UCSD-AML1 (cell line): ENCODE measurements around the gene CFAP45.

Experiments used
- DNase-seq: peaks from one replicate; lab custom pipeline; 2025; ENCODE audit not compliant: unreplicated experiment; lab: John Stamatoyannopoulos, UW

Gene CFAP45

DNA sequence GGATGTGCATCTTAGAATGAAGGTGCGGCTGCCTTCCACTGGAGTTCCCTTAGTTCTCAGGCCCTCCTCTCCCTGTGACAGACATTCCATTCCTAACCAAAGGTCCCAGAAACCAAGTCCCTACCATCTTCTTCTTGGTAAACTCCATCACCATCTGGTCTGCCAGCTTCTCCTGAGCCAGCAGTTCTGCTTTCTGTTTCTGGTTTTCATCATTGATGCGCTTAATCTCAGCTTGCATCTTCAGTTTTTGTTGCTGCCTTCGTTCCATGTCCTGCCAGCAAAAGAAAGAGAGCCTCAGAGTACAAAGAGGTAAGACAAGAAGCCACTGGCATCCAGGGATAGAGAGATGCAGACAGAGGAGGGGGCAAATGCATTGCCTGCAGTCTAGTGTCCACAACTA lies 19.5 kb downstream of the CFAP45 start:
- DNase-seq, result no peak

DNA sequence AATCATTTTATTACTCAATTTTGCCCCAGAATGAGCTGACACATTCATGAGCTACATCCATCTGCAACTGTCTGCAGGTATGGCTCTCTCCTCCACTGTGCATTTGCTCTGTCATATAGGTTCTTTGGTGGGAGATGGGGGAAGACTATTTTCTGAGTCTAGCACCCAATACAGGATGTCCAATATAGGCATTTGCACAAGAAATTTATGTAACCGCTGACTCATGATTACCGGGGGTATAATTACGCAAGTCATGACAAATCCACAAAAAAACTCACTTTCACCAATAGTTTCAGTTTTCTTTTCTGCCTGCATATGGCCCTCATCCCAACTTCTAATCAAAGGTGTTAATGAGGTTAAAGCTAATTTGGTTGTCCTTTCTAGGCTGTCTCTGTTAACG lies 20.0 kb downstream of the CFAP45 start:
- no peak for DNase-seq

- DNase-seq, result no peak
Measured at GRCh38 chr1:159879136-159879535, 20.8 kb downstream of the CFAP45 start.

GRCh38 chr1:159877695-159878444 lies 22.1 kb downstream of the CFAP45 start:
- DNase-seq, result no peak

DNA sequence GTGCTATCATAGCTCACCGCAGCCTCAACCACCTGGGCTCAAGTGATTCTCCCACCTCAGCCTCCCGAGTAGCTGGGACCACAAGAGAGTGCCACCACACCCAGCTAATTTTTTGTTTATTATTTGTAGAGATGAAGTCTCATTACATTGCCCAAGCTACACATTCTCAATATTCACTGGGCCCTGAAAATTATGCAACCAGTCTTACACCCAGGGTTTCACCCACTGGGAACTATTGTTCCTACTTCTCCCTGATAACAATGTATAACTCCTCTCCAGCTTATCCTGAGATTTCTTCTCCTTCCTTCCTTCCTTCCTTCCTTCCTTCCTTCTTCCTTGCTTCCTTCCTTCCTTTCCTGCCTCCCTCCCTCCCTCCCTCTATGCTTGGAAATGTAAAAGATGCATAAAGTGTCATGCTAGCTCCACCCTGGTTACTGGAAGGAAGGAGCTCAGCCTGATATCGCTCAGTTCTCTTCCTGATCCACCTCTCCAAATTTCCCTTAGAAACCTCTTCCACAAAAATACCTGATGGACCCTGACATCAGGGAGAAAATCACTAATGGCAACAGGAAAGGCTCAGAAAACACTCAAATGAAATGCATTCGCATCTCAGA lies 26.3 kb downstream of the CFAP45 start:
- DNase-seq, result no peak

- no peak for DNase-seq
Measured at GRCh38 chr1:159872891-159873290, 27.1 kb downstream of the CFAP45 start.

GRCh38 chr1:159870704-159871103 lies 29.3 kb downstream of the CFAP45 start:
- DNase-seq, result no peak

DNA sequence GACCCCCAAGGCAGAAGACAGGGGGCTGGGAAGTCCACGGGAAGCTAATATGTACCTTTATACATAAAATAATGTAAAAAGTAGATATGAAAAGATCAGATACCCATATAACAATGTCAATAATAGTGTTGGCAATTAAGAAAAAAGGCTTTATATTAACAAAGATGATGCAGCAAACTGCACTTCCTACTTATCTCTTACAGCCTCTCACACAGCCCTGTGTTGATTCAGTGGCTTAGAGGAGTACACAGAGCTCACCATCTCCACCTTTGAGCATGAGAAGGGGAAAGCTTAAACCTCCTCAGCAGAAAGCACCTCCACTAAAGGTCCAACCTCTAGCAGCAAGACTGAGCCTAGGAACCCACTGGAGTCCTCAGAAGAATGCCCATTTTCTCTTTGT lies 30.4 kb downstream of the CFAP45 start:
- no peak for DNase-seq

DNA sequence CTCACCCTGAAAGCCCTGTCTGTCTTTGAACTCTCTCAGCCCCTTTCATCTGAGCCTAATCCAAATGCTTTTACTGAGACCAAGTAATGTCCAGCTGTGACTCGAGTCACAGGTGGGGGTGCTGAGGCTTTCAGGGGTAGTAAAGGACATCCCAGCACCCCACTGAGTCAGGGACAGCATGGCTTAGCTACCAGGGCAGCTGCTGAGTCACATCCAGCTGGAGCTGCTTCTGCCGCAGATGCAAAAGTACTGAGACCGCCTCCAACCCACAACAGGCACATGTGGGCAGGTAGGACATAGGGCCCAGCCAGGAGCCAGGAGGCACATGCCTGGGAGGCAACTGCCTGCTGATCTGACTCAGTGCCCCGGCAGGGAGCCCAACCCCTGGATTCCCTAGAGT lies 30.8 kb downstream of the CFAP45 start:
- peak; percentile 21 for DNase-seq

DNA sequence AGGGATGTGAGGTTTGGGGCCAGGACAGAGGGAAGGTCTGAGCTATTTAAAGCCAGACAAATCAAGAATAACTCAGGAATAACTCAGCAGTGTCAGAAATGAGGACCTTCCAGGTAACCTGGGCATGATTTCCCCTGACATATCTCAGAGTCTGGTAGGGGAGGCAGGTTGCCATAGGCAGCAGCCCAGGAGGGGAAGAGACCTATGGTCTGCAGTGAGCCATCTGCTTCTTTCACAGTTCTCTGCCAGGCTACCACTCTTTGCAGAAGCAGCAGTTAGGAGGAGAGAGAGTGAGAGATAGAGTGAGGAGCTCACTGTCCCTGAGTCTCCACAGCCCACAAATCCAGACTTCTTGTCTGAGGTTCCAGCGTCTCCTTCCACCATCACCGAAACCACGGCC lies 31.2 kb downstream of the CFAP45 start:
- no peak for DNase-seq

GRCh38 chr1:159867664-159868026 lies 32.3 kb downstream of the CFAP45 start:
- no peak for DNase-seq

DNA sequence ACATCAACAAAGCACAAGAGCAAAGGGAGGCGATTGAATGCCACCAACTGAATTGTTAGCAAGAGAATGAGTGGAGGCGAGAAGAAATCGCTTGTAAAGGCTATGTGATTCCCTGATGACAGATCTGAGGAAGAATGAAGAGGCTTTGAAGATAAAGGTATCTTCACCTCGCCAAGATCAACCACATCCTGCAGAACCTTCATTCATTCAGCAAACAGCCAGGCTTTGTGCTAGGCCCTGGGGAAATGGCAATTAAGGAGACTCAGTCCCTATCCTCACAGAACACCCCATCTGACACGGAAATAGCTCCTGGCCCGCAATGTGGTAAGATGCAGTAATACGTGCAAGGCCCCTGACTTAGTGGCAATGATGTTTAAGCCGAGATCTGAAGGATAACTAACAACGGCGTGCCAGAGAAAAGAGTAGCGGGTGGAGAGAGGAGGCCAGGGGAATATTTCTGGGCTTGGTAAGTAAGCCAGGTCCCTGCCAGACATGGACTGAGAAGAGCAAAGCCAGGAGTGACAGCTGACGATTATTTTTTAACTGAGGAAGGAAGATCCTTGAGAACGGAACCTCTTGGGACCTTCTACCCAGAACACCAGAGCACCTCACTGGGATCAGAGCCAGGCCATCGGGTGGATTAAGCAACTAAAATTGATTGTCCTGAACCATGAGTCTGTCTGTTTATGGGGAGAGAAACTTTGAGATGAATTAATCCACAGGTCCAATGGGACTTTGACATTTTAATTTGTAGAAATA lies 32.9 kb downstream of the CFAP45 start:
- DNase-seq, result no peak

DNA sequence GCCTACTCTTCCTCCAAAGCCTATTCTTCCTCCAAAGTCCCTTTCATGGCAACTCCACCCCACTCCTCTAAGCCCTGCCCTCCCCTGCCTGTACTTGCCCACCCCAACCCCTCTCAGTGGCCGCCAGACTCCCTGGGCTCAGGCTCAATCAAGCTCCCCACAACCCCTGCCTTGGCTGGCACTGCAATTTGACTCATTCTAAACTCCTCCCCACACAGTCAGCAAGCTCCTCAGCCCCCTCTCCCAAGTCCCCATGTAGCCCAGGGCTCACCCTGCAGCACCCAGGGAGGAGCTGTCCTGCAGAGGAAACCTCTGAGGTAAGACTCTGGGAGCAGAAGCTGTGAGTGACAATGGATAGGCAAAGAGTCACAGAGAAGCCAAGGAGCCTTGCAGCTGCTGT lies 33.9 kb downstream of the CFAP45 start:
- DNase-seq, result no peak

GRCh38 chr1:159864262-159864661 lies 35.7 kb downstream of the CFAP45 start:
- no peak for DNase-seq

- DNase-seq, result no peak
Measured at GRCh38 chr1:159862557-159862956, 37.4 kb downstream of the CFAP45 start, which contains the start of gene VSIG8. Gene VSIG8 (minus strand): TSS chr1:159862657. CDS start chr1:159862521, 136 bp downstream.

- no peak for DNase-seq
Measured at GRCh38 chr1:159862031-159862430, 37.9 kb downstream of the CFAP45 start.

- no peak for DNase-seq
Measured at GRCh38 chr1:159861218-159861617, 38.7 kb downstream of the CFAP45 start.

- no peak for DNase-seq
Measured at GRCh38 chr1:159860456-159860855, 39.5 kb downstream of the CFAP45 start.

GRCh38 chr1:159859767-159860322 lies 40.1 kb downstream of the CFAP45 start:
- DNase-seq, result no peak

DNA sequence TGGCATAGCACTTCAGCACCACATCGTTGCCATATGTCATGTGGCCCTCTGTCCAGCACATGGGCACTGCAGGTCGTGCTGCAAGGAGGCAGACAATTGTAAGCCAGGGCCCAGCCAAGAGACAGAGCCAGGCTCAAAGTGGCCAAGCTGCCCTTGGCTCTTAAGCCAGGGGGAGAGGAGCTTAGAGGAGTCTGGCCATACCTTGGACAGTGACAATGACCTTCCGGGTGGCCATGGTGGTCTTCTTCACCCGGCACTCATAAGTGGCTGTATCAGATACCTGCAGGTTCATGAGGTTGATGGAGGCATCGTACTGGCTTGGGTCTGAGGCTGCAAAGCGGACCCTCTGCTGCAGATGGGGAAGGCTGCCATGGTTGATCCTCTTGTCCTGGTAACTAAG lies 42.1 kb downstream of the CFAP45 start:
- DNase-seq, result no peak

DNA sequence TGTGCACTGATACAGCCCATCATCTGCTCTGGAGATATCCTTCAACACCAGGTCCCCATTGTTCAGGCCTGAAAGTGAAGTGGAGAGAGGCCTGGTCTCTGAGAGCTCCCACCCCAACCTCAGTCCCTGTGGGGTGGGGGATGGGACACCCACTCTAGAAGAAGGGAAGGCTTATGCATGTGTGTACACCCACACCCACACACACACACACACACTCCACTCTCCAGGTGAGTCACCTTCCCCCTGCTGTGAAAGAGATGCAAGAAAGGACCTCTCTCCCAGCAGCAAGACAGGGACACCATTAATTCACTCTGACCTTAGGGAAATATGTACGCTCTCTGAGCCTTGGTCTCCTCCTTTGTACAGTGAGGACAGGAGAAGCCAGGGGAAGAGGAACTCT lies 43.4 kb downstream of the CFAP45 start:
- DNase-seq, result no peak

GRCh38 chr1:159855709-159856108 lies 44.3 kb downstream of the CFAP45 start:
- DNase-seq, result no peak
